ENCODE data around the gene SHC4. TPM values are rescaled to one million over a fixed set of nuclear protein-coding genes. Genes with fewer than 3 reads are reported as not detected.
A peak's percentile ranks its signal among the peaks of the same experiment; 100 is the strongest.
"Not testable (repeated sequence)": the region's sequence is repeated elsewhere in the genome, so short reads cannot be mapped to it uniquely, and the experiment has no call there.

The SHC4 gene
- total RNA-seq, 1 donor from 2014 or later = 3.5 TPM

GRCh38 chr15:48916721-48917120 lies 47.0 kb downstream of the SHC4 start:
- no peak for DNase-seq

- DNase-seq = peak; percentile 25
Measured at GRCh38 chr15:48915861-48916260, 47.9 kb downstream of the SHC4 start.

GRCh38 chr15:48914717-48915116 lies 49.0 kb downstream of the SHC4 start:
- no peak for DNase-seq

- DNase-seq = no peak
Measured at GRCh38 chr15:48913141-48913540, 50.6 kb downstream of the SHC4 start.

GRCh38 chr15:48910554-48910953 lies 53.2 kb downstream of the SHC4 start:
- DNase-seq = not testable (repeated sequence)

GRCh38 chr15:48909313-48909712 lies 54.4 kb downstream of the SHC4 start:
- DNase-seq = not testable (repeated sequence)

- DNase-seq = peak; percentile 27
Measured at GRCh38 chr15:48905847-48906246, 57.9 kb downstream of the SHC4 start.

GRCh38 chr15:48905216-48905615 lies 58.5 kb downstream of the SHC4 start:
- no peak for DNase-seq

GRCh38 chr15:48904758-48905157 lies 59.0 kb downstream of the SHC4 start:
- no peak for DNase-seq

- DNase-seq = no peak
Measured at GRCh38 chr15:48899793-48900192, 63.9 kb downstream of the SHC4 start.

- no peak for DNase-seq
Measured at GRCh38 chr15:48898446-48898845, 65.3 kb downstream of the SHC4 start.

- peak; percentile 55 for DNase-seq
Measured at GRCh38 chr15:48898032-48898431, 65.7 kb downstream of the SHC4 start.

- peak; percentile 71 for DNase-seq
Measured at GRCh38 chr15:48896869-48897814, 66.6 kb downstream of the SHC4 start.

GRCh38 chr15:48893311-48893710 lies 70.4 kb downstream of the SHC4 start:
- DNase-seq = no peak

GRCh38 chr15:48891232-48891765 lies 72.4 kb downstream of the SHC4 start:
- no peak for DNase-seq

GRCh38 chr15:48890375-48890972 lies 73.2 kb downstream of the SHC4 start:
- DNase-seq = no peak

GRCh38 chr15:48889925-48890324 lies 73.8 kb downstream of the SHC4 start:
- no peak for DNase-seq

GRCh38 chr15:48888836-48889235 lies 74.9 kb downstream of the SHC4 start:
- DNase-seq = peak; percentile 21

GRCh38 chr15:48888191-48888590 lies 75.5 kb downstream of the SHC4 start:
- no peak for DNase-seq

- DNase-seq = no peak
Measured at GRCh38 chr15:48887144-48887543, 76.6 kb downstream of the SHC4 start.

- DNase-seq = no peak
Measured at GRCh38 chr15:48883699-48884098, 80.0 kb downstream of the SHC4 start.

- DNase-seq = no peak
Measured at GRCh38 chr15:48880070-48880634, 83.6 kb downstream of the SHC4 start.
